GM19328 (cell line): ENCODE data around the gene GJB2.
"Not testable (repeated sequence)": the region's sequence is repeated elsewhere in the genome, so short reads cannot be mapped to it uniquely, and the experiment has no call there.

Experiments used
- ATAC-seq: cut with Tn5 transposase; IDR thresholded peaks from one replicate; pipeline ENCODE4 v1.9.1; 2021; ENCODE audit warnings: mild to moderate bottlenecking, moderate library complexity; ENCODE audit not compliant: unreplicated experiment

Gene GJB2

GRCh38 chr13:20171364-20171763, 21.4 kb downstream of the GJB2 start:
- no peak for ATAC-seq

- no peak for ATAC-seq
Observed at GRCh38 chr13:20170921-20171320, 21.8 kb downstream of the GJB2 start.

GRCh38 chr13:20168396-20168795, 24.3 kb downstream of the GJB2 start:
- no peak for ATAC-seq

GRCh38 chr13:20165417-20166257, 27.1 kb downstream of the GJB2 start:
- ATAC-seq = no peak

- no peak for ATAC-seq
Observed at GRCh38 chr13:20161951-20162300, 30.8 kb downstream of the GJB2 start.

- ATAC-seq = no peak
Observed at GRCh38 chr13:20161275-20161950, 31.3 kb downstream of the GJB2 start.

- ATAC-seq = no peak
Observed at GRCh38 chr13:20160306-20161274, 32.1 kb downstream of the GJB2 start, which contains the start of gene GJA3. GJA3 (minus strand) TSS chr13:20161052; CDS start chr13:20143288, 17,764 bp downstream.

- ATAC-seq = no peak
Observed at GRCh38 chr13:20159646-20160305, 33.0 kb downstream of the GJB2 start.

GRCh38 chr13:20157151-20157796, 35.5 kb downstream of the GJB2 start:
- no peak for ATAC-seq

- ATAC-seq = no peak
Observed at GRCh38 chr13:20156702-20157101, 36.0 kb downstream of the GJB2 start.

GRCh38 chr13:20153290-20153689, 39.4 kb downstream of the GJB2 start:
- not testable (repeated sequence) for ATAC-seq

GRCh38 chr13:20151612-20152011, 41.1 kb downstream of the GJB2 start:
- ATAC-seq = no peak

GRCh38 chr13:20151016-20151415, 41.7 kb downstream of the GJB2 start:
- ATAC-seq = no peak

GRCh38 chr13:20150561-20150960, 42.2 kb downstream of the GJB2 start:
- ATAC-seq = no peak

- ATAC-seq = no peak
Observed at GRCh38 chr13:20149762-20150161, 43.0 kb downstream of the GJB2 start.

- ATAC-seq = no peak
Observed at GRCh38 chr13:20148501-20149183, 44.1 kb downstream of the GJB2 start.

- no peak for ATAC-seq
Observed at GRCh38 chr13:20146381-20146780, 46.4 kb downstream of the GJB2 start.

- ATAC-seq = no peak
Observed at GRCh38 chr13:20145521-20145920, 47.2 kb downstream of the GJB2 start.

GRCh38 chr13:20144141-20144850, 48.4 kb downstream of the GJB2 start:
- ATAC-seq = no peak
